A549 (cell line): Measurements from ENCODE around the gene SLC35F3.

ENCODE experiments used
- CTCF ChIP-seq: fragments of >200 bp; sonication (Bioruptor Twin); formaldehyde crosslinking; IDR thresholded peaks from 3 replicates; pipeline ENCODE4 v1.5.1; 2016
- EHF ChIP-seq: fragments of 250-450 bp; sonication (Bioruptor Pico); IDR thresholded peaks from 2 replicates; pipeline ENCODE4 v1.5.0; 2020; ENCODE audit warnings: mild to moderate bottlenecking
- EP300 ChIP-seq, 2 experiments: fragments of >200 bp; sonication (Bioruptor Twin); formaldehyde crosslinking; IDR thresholded peaks; 2 replicates in 1 of 2; 3 replicates in 1 of 2; pipeline ENCODE4 v1.6.1; 2016 to 2017
- JUNB ChIP-seq: fragments of >200 bp; sonication (Bioruptor Twin); formaldehyde crosslinking; IDR thresholded peaks from 2 replicates; pipeline ENCODE4 v1.6.1; 2016
- RFX5 ChIP-seq: fragments of 450-650 bp; IDR thresholded peaks from 2 replicates; pipeline ENCODE4 v1.7.1; 2014; ENCODE audit warnings: antibody characterized with exemption, mild to moderate bottlenecking, moderate library complexity

GRCh38 chr1:234337233-234337632, 432.8 kb downstream of the SLC35F3 start:
- TF ChIP-seq JUNB (no peak), CTCF (no peak), EP300 (IDR thresholded peaks at IDR 0.05) (no peak), RFX5 (no peak), EHF (no peak)
